ENCODE results near the gene FKBP2. TPM values are rescaled to one million over a fixed set of nuclear protein-coding genes. Genes with fewer than 3 reads are reported as not detected.

FKBP2 gene
- 60.6 TPM for polyA plus RNA-seq (2013, experiment 1 of 2; ENCODE audit: insufficient read length)
- polyA plus RNA-seq (2013, experiment 2 of 2; ENCODE audit: insufficient read length) = 69.9 TPM

DNA sequence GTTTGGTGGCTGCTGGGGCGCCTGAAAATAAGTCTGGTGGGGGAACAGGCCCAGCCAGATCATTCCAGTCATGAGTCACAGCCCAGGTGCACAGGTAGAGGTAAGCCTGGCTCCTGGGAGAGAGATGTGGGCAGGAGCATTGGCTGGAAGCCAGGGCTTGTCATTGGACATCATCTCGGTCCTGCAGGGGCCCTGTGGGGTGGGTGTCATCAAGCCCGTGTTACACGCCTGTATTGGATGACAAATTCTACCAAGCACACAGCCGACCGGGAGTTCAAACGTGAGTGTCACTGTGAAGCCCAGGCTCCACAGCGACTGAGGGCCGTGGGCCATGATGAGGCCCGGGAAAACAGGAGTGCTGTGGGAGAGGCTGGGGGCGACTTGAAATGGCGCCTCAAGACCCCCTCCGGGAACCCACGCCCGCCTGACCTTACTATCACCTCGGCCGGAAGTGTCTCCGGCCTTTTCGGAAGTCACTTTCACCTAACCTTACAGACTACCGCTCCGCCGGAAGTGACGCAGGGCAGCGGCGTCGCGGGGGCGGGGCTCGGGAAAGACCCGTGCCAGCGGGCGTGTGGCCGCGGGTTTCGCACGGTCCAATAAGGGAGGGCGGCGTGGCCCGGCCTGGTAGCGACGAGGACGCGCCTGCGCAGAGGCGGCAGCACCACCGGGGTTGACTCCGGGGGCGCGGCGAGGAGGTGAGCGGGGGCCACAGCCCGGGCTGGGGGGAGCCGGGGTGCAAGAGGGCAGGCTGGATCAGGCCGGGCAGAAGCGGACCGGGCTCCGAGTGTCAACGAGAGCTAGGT lies at the start of gene FKBP2:
FKBP2 (plus strand) TSS at position 661 of the 806 bp plus-strand sequence. CDS start 1,293 bp downstream, outside the sequence.
- DNase-seq = peak; percentile 97

DNA sequence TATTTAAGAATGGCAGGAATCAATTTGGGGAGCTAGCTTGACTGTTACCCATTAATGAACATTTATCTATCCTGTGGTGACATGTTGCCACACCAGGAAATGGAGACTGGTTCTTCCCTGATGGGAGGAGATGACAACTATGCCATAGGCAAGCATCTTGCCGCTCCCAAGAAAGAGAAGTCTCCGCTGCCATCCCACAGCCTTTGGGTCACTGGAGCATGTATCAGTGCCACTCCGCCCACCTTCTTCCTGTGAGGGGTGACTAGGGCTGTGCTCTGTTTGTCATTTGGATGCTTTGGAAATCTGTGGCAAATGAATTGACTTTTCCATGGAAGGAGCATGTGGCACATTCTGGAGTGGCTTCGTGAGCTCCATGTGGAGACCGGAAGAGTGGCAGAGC lies 48.5 kb upstream of the FKBP2 start:
- no peak for DNase-seq

DNA sequence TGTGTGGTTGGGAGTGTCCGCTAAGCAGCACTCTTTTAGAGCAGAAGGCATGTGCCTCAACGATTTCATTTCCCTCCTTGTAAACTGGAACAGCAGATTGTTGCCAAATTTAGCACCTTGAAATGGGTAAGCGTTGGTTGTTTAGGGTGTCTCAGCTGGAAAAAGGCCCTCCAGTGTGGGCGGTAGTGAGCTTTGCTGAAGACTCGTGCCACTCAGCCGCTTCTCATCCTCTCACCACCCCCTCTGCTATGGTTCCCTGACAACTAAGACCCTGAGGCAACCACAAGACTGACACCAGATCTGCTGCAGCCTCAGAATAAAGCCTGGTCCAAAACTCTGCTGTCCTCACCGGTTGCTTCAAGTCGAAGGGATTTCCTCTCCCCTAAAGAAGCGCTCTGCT lies 44.3 kb upstream of the FKBP2 start:
- no peak for DNase-seq

DNA sequence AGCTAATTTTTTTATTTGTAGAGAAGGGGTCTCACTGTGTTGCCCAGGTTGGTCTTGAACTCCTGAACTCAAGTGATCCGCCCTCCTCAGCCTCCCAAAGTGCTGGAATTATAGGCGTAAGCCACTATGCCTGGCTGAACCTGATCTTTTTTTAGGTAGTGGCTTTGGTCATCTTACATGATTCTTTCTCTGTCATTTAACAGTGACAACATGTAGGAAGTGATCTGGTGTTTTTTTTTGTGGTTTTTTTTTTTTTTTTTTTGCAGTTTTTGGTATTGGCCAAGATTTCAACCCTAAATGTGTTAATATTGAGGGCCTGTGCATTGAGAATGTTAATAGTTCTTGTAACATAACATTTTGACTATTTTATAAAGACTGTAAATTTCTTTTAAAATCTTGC lies 42.4 kb upstream of the FKBP2 start:
- no peak for DNase-seq

DNA sequence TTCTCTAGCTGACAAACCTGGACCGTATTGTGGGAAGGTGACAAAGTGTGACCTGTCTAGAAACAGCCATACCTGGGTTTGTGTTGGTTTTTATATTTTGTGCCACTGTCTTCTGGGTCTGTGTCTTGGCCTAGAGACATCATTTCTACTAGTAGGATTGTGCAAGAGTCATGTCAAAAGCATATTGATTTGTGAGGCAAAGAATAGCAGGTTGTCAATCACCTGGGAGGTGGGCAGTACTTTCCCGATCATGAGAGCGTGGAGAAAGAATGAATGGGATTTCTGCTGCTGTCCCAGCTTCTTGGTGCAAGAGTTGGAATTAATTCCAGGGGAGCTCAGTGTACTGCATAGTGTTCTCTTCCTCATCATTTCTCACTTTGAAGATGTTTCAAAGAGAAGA lies 39.4 kb upstream of the FKBP2 start:
- no peak for DNase-seq

DNA sequence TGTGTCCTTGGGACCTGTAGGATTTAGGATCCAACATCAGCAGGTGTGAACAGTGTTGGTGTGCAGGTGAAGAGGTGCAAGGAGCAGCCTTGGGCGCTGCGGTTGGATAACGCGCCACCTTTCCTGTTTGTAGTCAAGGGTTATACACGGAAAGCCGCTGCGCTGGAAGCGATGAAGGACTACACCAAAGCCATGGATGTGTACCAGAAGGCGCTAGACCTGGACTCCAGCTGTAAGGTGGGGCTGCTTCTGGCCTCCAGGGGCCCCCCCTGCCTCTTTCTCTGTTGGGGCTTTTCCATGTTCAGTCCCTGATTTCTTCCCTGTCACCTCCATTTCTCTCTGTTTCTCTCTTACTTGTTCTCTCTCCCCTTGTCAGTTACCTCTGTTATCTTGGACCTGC lies 37.9 kb upstream of the FKBP2 start:
- no peak for DNase-seq

DNA sequence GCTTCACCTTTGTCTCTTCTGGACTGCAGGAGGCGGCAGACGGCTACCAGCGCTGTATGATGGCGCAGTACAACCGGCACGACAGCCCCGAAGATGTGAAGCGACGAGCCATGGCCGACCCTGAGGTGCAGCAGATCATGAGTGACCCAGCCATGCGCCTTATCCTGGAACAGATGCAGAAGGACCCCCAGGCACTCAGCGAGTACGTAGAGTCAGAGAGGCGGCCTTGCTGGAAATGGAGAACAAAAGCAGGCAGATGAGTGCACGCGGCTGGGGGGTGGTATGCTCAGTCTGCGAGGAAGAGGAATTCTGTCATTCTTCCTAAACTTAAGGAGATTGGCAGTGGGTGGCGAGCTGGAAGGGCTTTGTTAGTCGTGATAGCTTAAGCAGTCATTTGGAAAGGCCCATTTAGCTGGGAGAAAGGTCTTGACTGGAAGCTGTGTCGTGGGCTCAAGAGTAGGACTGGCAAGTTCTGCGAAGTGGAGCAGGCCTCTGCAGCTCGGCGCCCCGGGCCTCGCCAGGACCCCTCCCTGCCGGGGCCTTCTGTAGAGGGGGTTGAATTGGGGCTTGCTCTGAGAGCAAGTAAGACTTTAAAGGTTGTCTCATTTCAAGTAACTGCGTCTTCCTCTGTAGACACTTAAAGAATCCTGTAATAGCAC lies 37.3 kb upstream of the FKBP2 start:
- no peak for DNase-seq

DNA sequence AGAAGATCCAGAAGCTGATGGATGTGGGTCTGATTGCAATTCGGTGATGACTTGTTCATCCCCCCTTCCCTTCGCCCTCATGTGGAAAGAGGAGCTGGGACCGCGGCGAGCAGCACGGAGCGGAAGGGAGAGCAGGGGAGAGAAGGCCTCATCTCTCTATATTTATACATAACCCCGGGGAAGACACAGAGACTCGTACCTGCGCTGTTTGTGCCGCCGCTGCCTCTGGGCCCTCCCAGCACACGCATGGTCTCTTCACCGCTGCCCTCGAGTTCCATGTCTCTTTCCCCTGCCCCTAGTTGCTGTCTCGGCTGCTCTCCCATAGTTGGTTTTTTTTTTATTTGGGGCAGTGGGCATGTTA lies 36.8 kb upstream of the FKBP2 start:
- DNase-seq = no peak

DNA sequence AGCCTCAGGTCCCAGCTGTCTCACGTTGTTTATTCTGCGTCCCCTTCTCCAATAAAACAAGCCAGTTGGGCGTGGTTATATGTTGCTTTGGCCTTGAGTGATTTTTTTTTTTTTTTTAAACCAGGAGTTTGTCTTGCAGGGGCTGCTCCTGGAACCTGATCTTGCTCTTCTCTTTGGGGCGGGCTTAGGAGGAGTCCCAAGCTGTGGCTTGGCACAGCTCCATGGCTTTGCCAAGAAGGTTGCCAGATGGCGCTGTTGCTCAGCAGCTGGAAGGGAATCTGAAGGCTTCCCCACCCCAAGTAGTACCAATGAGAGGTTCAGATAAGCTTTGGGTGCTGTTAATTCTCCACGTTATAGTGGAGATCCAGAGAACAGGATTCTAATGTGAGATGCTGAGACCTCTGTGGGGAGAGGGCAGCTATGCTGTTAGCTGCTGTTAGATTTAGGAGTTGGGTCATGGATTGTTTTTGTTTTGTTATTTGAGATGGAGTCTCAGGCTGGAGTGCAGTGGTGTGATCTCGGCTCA lies 36.4 kb upstream of the FKBP2 start:
- peak; percentile 93 for DNase-seq

DNA sequence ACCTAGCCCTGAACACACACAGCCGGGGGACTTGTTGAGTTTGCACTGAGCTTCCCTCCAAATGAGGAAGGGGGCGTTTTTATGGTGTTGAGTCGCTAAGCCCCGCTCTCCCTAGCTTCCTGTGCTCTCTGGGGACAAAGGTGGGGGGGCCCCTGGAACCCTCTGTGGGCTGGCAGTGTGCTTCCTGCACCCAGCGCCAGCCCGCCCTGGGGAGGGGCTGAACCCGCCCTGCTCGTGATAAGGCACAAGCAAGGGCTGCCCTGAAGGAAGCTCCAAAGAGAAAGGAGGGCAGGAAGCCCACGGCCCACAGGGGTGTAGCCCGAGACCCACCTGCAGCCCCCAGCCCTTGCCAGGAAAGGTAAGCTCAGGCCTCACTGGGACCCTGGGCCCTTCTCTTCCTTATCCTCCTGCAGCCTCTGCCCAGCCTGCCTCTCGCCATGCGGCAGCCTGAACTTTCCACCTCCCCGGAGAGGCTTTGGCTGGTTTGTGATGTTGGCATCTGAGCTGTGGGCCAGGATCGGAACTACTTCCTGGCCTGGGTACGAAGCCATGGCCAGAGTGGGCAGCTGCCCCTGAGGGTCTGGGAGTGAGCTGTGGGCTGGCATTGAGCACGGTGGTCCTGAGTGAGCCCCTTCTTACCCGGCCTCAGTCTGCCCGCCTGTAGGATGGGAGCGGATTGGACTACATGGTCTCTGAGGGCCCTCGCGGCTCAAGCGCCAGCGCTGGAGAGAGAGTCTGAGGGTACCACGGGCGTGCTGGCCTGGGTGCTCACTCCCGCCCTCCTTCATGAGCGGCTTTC lies 34.2 kb upstream of the FKBP2 start, which contains the start of gene FERMT3:
FERMT3 (plus strand) TSS at position 265 of the 799 bp plus-strand sequence. CDS start 644 bp downstream, outside the sequence.
- no peak for DNase-seq

DNA sequence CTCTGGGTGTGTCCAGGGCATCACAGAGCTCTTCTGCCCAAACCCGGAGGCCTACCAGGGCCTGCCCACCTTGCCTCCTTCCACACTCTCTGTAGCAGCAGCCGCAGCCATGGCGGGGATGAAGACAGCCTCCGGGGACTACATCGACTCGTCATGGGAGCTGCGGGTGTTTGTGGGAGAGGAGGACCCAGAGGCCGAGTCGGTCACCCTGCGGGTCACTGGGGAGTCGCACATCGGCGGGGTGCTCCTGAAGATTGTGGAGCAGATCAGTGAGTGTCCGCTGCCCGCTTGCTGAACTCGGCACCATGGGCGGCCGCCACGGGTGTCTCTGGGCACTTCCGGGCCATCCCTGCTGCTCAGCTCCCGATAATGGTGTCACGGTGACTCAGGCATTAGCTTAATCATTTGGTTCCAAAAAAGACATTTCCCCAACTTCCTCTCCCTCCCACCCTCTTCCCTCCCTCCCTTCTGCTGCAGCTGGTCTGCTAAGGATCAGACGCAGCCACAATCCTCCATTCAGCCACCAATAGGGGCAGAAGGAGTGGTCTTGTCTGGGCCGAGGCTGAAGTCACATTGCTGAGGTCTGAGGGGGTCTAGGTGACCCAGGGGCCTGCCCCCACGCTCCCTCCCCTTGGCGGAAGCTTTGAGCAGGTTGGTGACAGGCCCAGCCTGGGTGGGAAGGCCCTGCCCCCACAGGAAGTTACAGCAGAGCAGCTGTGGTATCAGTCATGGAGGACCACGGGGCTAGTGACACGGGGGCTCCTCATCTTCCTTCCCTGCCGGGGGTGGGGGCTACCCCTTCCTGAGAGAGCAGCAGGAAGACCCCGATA lies 33.4 kb upstream of the FKBP2 start:
- DNase-seq = peak; percentile 67

DNA sequence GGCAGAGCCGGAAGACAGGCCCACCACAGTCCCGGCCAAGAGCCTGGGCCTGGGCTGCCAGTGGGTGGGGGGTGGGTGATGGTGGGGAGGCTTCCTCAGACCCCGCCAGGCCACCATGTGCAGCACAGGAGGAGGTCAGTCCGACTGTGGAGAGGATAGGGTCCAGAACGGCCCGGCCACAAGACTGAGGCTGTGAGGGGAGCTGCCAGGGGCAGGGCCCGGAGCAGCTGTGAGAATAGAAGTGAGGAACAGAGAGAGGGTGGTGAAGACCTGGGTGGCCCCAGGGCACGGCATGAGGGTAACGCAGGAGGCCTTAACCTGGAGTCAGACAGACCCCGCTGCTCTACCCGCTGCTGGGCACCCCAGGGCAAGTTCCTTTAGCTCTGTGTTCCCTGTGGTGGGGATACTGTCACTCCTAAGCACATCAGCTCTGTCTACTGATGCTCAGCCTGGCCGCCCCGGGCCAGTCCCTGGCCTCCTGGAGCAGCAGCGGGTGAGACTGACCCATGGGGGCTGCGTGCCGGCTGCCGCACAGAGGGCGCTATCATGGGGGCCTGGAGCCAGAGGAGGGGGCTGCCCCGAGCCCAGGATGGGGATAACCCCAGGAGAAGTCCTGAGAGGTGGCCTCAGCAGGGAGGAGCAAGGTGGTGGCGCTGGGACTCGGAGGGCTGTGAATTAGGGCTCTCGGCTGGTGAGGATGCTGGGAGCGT lies 32.7 kb upstream of the FKBP2 start:
- no peak for DNase-seq

DNA sequence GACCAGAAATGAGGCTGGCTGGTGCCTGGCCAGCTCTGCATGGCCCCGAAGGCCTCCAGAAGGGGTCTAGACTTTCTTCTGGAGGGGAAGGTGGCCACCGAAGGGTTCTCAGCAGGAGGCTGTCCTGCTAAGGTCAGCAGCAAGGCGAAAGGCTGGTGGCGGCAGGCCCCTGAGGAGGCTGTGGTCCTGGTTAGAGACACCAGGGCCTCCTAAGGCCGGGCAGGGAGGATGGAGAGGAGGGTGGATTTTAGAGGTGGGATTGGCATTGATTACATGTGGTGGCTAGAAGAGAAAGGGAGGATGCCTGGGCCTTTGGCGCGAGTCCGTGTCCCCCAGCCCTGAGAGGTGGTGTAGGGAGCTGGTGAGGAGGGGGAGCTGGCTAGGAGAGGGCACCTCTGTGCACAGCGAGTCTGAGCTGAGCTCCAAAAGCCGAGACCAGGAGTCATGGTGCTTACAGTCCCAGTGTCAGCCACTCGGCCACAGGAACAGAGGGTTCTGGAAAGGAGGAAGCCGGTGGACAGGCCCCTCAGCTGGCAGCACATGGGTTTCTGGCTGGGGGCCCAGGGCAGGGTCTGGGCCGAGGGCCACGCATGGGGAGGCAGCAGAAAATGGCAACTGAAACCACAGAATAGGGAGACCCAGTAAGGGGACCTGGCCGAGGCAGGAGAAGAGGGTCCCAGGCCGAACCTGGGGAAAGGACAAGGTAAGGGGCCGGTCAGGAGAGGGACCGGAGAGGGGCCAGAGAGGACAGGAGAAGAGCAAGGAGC lies 31.9 kb upstream of the FKBP2 start:
- no peak for DNase-seq

DNA sequence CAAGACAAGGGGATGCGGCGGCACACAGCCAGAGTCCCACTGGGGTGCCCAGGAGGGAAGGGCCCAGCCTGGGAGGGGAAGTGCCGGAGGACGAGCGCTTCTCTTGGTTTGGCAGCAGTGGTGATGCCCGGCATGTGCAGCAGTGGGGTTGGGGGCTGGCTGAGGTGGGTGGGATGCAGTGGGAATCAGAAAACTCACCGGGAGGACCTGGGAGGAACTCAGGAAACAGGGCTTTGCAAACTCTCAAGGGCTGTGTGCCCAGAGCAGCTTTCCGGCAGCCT lies 31.4 kb upstream of the FKBP2 start:
- DNase-seq = no peak

DNA sequence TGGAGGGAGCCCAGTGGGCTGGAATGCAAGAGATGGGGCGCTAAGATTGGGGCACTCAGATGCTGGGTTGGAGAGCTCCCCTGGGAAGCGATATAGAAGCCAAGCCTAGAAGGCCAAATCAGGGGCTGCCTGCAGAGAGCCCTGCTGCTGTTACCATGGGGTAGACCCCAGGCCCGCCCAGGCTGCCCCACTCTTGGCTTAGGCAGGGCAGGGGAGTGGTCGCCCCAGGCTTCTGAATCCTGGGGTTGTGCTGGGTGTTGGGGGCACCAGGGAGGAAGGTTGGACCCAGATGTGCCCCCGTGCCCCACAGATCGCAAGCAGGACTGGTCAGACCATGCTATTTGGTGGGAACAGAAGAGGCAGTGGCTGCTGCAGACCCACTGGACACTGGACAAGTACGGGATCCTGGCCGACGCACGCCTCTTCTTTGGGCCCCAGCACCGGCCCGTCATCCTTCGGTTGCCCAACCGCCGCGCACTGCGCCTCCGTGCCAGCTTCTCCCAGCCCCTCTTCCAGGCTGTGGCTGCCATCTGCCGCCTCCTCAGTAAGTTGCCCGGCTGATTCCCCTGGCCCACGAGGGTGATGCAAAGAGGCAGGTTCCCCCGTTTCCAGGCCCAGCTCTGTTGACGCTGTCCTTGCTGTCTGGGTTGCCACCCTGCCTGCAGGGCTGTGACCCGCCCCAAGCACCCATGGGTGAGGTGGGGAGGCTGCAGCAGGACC lies 30.4 kb upstream of the FKBP2 start:
- no peak for DNase-seq

DNA sequence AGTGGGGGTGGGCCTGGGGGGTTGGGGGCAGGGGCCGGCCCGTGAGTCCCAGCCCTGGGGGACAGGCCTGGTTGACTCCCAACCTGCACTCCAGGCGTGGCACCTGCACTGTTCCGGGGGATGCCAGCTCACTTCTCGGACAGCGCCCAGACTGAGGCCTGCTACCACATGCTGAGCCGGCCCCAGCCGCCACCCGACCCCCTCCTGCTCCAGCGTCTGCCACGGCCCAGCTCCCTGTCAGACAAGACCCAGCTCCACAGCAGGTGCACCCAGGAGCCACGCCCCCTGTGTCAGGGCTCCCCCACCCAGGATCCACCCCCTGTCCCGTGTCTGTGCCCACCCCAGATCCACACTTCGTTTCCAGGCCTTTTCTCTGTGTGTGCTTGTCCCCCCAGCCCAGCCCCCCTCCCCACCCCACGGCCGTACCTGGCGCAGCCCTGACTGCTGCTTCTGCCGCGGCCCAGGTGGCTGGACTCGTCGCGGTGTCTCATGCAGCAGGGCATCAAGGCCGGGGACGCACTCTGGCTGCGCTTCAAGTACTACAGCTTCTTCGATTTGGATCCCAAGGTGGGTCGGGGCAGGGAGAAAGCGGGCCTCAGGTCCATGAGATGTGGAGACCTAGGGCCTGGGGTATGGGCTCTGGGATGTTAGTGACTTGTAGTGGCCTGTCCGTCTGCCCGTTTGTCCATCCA lies 29.6 kb upstream of the FKBP2 start:
- DNase-seq = no peak

DNA sequence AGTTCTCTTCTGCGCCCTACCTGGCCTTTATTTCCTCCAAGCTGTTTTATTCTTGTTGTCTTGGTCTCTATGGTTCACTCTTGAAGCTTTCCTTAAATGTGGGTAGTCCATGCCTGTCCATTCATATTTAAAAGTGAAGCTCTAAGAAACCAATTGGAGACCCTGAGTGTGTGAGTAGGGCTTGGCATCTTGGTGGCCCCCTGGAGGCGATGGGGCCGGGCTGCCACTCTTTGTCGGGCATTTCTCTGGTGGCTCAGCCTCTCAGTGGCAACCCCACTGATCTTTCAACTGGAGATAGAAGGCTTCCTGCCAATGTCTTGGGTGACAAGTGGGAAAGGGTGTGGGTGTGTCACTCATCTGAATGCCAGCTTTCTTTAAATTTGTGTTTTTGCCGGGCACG lies 24.0 kb upstream of the FKBP2 start:
- no peak for DNase-seq

DNA sequence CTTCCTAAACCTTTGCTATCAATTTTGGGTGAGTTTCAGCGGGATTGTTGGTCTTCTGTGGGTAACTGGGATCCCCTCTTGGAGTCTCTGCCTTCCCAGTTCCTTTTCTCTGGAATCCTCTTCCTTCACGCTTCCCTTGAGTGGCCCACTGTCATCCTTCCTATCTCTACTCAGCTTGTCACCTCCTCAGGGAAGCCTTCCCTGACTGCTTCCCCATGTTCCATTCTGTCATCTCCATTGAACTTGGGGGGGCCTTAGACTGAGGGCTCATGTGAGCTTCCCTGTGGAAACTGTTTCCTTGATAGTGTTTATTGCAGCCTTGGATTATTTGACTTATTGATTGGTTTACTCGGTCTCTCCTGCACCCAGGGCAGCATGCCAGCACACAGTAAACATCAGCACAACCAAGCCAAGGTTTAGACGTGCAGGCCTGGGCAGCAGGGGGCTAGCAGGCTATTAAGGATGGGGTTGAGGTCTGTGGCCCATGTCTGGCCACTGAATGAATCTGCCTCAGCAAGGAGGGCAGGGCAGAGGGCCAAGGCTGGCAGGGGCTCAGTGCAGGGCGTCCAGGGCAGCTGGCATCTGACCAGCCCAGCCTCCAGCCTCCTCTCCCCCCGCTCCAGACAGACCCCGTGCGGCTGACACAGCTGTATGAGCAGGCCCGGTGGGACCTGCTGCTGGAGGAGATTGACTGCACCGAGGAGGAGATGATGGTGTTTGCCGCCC lies 22.1 kb upstream of the FKBP2 start:
- no peak for DNase-seq

DNA sequence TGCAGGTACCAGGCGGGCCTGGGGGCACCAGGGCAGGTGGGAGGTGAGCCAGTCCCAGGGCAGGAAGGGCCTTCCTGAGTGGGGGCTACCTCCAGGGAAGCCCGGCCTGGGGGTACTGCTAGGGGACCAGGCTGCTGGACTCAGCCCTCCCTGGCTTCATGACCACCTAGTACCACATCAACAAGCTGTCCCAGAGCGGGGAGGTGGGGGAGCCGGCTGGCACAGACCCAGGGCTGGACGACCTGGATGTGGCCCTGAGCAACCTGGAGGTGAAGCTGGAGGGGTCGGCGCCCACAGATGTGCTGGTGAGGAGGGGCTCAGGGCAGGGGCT lies 21.6 kb upstream of the FKBP2 start:
- no peak for DNase-seq
